ENCODE data around the gene NUAK1.
"Not testable (repeated sequence)": the region's sequence is repeated elsewhere in the genome, so short reads cannot be mapped to it uniquely, and the experiment has no call there.

Gene NUAK1

DNA sequence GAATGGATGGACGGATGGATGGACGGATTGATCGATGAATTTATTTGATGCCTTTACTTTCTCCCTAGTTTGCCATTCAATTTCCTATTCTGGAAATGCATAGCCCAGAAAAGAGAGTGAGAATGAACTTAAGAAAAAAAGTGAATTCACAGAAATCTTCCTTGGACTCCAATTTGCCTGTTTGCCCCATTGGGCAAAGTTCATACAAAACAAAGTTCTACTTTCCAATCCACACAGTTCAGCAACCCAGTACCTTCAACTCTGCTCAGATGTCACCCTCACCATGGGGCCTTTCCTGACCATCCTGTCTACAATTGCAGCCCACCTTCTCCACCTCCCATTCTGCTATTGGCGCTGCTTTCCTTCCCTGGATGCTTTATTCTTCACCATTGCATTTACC is 8.2 kb upstream of the NUAK1 start:
- DNase-seq, result no peak

GRCh38 chr12:106145539-106146447 is 7.0 kb upstream of the NUAK1 start:
- no peak for DNase-seq

DNA sequence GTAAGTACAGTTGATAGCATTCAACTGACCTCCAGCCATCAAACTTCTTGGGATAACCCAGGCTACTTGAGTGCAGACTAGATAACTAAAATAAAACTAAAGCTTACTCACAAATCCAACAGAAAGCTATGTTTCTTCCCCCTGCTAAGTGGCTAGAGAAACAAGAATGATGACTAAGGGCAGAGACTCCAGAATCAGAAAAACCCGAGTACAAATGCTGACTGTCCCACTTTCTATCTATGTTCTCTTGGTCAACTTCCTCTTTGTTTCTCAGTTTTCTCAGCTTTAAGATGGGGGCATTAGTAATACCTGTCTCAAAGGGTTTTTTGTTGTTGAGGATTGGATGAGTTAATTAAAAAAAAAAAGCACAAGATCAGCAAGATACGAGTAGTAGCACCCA is 6.1 kb upstream of the NUAK1 start:
- no peak for DNase-seq

DNA sequence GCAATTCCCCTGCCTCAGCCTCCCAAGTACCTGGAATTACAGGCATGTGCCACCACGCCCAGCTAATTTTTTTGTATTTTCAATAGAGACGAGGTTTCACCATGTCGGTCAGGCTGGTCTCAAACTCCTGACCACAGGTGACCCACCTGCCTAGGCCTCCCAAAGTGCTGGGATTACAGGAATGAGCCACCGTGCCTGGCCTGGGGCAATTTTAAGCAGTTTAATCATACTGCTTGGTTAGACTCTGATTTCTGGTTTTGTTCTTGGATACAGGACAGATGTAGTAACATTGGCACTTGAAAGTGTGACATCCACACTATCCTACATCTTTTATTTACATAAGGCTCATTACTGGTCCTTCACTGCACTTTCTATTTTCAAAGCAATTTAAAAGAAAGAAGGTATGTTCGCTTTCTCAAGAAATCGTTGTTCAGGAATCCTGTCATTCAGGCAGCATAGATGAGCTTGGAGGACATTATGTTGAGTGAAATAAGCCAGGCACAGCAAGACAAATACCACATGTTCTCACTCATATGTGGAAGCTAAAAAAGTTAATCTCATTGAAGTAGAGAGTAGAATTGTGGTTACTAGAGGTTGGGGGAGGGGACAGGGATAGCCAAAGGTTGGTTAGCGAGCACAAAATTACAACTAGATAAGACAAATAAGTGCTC is 4.0 kb upstream of the NUAK1 start:
- DNase-seq, result no peak

DNA sequence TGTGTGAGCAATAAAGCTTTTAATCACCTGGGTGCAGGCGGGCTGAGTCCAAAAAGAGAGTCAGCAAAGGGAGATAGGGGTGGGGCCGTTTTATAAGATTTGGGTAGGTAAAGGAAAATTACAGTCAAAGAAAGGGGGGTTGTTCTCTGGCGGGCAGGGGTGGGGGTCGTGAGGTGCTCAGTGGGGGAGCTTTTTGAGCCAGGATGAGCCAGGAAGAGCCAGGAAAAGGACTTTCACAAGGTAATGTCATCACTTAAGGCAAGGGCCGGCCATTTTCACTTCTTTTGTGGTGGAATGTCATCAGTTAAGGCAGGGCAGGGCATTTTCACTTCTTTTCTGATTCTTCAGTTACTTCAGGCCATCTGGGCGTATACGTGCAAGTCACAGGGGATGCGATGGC is 3.2 kb upstream of the NUAK1 start:
- not testable (repeated sequence) for DNase-seq

GRCh38 chr12:106141452-106141851 is 2.7 kb upstream of the NUAK1 start:
- no peak for DNase-seq

GRCh38 chr12:106141003-106141402 is 2.2 kb upstream of the NUAK1 start:
- DNase-seq, result no peak

DNA sequence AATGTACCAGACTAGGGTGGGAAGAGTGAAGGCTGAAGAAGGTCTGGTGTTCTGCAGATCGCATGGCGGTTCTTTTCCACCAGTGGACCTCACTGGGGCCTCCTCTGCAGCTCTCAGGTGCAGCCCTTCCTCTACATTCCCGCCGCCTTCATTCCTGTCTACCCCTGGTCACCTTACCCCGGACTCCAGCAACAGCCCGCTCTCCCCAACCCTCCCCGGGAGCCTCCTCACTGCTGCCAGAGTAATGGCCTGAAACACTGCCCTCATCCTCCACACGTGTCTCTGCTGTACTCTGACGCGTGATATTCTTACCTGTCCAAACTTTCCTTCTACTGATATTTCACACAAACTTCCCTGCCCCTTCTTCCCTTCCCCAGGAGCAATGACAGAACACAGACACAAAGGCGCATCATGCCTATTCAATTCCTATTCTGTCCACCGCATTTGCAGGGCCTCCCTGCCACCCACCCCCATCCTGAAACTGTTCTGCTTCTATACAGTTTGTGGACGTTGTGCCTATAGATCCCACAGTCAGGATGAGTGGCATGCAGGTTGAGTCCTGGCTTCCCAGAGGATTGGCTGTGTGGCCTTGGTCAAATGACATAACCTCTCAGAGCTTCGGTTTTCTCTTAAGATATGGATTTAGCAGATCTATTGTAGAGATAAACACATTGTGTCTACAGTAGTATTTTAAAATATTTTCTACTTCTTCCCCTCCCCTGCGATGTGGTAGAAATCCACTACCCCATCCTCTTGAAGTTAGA is 1.7 kb upstream of the NUAK1 start:
- no peak for DNase-seq

- peak; percentile 52 for DNase-seq
Observed at GRCh38 chr12:106139422-106140171, 843 bp upstream of the NUAK1 start.

DNA sequence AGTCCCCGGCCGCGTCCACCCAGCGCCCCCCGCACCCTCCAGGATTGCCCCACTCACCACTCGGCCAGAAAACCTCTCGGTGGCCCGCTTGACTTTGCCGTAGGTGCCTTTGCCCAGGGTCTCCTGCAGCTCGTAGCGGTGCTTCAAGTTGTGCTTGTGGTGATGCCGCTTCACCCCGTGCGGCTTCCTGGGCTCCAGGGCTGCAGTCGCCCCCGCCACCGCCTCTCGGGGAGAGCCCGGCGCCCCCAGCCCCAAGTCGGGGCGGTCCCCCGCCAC is 459 bp downstream of the NUAK1 start:
- no peak for DNase-seq

DNA sequence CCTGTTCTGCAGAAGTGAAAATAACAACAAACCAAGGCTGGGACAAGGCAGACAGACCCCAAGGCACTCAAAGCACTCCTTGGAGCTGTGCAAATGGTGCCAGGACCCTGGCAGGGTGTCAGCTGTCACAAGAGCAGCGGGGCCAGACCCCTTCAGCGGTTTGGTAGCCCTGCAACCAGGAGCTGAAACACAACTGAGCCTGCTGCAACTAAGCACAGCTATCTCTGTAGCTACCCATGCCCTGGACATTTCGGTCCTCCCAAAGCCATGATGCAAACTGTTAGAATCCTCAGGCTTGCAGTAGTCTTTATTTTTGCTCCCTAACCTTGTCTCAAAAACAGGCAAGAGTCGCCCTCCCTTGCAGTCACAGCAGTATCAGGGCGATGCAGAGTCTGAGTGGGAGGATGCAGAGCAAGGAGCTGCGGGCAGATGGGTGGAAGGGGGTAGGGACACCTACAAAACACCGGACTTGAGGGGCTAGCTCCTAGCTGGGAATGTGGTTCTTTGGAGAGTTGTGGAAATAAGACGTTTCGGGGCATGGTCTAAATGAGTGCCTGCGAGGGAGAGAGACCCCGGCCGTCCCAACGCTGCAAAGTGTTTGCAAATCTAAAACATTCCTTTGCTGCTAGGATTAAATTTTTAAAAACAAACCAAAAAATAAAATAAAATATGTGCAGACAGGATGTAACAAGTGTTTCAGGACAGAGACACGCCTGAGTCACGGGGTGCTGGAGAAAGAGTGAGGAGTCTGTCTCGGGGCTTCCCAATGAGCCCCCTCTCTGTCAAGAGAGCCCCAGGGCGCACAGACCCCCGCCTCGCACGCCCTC is 1.0 kb downstream of the NUAK1 start:
- DNase-seq, result no peak

GRCh38 chr12:106136263-106136662 is 2.5 kb downstream of the NUAK1 start:
- peak; percentile 68 for DNase-seq

- DNase-seq, result no peak
Observed at GRCh38 chr12:106135781-106136180, 3.0 kb downstream of the NUAK1 start.

- DNase-seq, result no peak
Observed at GRCh38 chr12:106135075-106135474, 3.7 kb downstream of the NUAK1 start.

- no peak for DNase-seq
Observed at GRCh38 chr12:106134294-106134949, 4.3 kb downstream of the NUAK1 start.

GRCh38 chr12:106133136-106134087 is 5.3 kb downstream of the NUAK1 start:
- no peak for DNase-seq

- no peak for DNase-seq
Observed at GRCh38 chr12:106132175-106133135, 6.3 kb downstream of the NUAK1 start.

DNA sequence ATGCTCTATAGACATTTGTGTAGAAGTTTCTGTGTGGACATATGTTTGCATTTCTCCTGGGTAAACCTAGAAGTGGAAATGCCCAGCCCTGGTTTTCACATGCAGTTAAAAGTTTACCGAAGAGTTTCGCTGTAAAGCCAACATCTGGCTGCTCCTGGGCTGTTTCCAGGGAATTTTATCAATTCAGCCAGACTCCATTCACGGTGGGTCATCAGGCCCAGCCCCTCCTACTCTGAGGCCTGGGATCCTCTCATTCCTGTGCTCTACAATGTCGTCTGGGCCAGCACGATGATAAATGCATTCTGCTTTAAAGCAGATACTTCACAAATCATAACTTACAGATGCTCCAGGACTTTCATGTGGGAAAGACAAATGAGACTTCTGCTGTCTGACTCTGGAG is 7.1 kb downstream of the NUAK1 start:
- no peak for DNase-seq

DNA sequence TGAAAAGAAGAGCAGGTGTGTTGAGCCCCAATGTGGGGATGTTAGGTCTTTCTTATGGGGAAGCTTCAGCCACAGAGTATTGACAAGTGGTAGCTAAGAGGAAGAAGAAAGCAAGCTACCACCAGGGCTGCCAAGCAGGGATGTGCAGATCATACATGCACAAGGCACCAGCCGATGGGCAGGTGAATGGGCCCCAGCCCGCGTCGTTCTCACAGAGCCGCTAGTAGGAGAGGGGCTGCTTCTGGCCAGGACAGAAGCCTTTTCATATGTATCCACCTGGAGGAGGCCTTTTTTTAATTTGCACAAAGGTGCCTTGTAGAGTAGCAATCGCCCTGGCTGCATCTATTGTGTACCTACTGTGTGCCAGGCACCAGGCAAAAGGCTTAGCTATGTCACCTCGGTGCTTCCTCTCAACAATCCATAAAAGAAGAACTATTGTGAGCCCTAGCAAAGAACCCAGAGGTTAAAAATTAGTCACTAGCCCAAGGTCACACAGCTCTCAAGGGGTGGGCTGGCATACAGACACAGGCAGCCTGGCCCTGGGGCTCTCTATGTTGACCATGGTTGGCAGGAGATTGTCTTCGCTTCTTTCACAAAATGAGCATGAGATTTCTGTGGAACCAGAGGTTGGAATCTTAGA is 8.2 kb downstream of the NUAK1 start:
- DNase-seq, result no peak

All from NCI-H510A (cell line).